ENCODE data around the gene GPR162.
A peak's percentile ranks its signal among the peaks of the same experiment; 100 is the strongest.

The GPR162 gene

GRCh38 chr12:6823182-6824084, 1.8 kb downstream of the GPR162 start:
- no peak for DNase-seq

GRCh38 chr12:6824085-6824775, 2.6 kb downstream of the GPR162 start:
- DNase-seq: no peak

GRCh38 chr12:6824901-6825381, 3.3 kb downstream of the GPR162 start:
- no peak for DNase-seq

- DNase-seq: peak; percentile 92
These were observed 3.9 kb downstream of the GPR162 start for GRCh38 chr12:6825398-6826124.

- DNase-seq: no peak
These were observed 4.6 kb downstream of the GPR162 start for GRCh38 chr12:6826125-6826733.

GRCh38 chr12:6826734-6827436, 5.3 kb downstream of the GPR162 start:
- no peak for DNase-seq

- peak; percentile 75 to 76 for DNase-seq
These were observed 5.9 kb downstream of the GPR162 start for GRCh38 chr12:6827437-6827911.

- DNase-seq: peak; percentile 40 to 56
These were observed 6.6 kb downstream of the GPR162 start, which contains the start of gene P3H3 for GRCh38 chr12:6827982-6828780. Gene P3H3 (plus strand): TSS chr12:6828407. CDS start chr12:6828441, 34 bp downstream.

GRCh38 chr12:6828781-6829535, 7.3 kb downstream of the GPR162 start:
- peak; percentile 59 to 61 for DNase-seq

GRCh38 chr12:6829536-6830220, 8.1 kb downstream of the GPR162 start:
- DNase-seq: peak in 1 of 2 experiments; percentile 38

- DNase-seq: no peak
These were observed 8.8 kb downstream of the GPR162 start for GRCh38 chr12:6830286-6830890.

GRCh38 chr12:6830999-6831398, 9.4 kb downstream of the GPR162 start:
- no peak for DNase-seq

GRCh38 chr12:6831450-6831995, 9.9 kb downstream of the GPR162 start:
- DNase-seq: no peak

- no peak for DNase-seq
These were observed 10.5 kb downstream of the GPR162 start for GRCh38 chr12:6832125-6832524.

GRCh38 chr12:6833189-6833890, 11.7 kb downstream of the GPR162 start:
- DNase-seq: no peak

- DNase-seq: no peak
These were observed 12.6 kb downstream of the GPR162 start for GRCh38 chr12:6834254-6834653.

- no peak for DNase-seq
These were observed 13.3 kb downstream of the GPR162 start for GRCh38 chr12:6834873-6835272.

- DNase-seq: no peak
These were observed 15.2 kb downstream of the GPR162 start for GRCh38 chr12:6836851-6837250.

Data from activated T-cell treated with anti-CD3 and anti-CD28 coated beads, Interleukin-2, amount 50 U/mL, for 48 hours (primary cell).